Activated CD4-positive, alpha-beta T cell treated with anti-CD3 and anti-CD28 coated beads, Interleukin-2, Interleukin-6, amounts not matched to agents 100 ng/mL and 50 ng/mL, durations not matched to agents 16 hours and 8 hours (primary cell): ENCODE measurements around the gene AKR1E2.
A peak's percentile ranks its signal among the peaks of the same experiment; 100 is the strongest.

Experiments
- DNase-seq: peaks from one replicate; pipeline ENCODE4 v3.0.0-alpha.2; 2020

The AKR1E2 gene

GRCh38 chr10:4825868-4826791 lies at the start of gene AKR1E2:
Gene AKR1E2 (plus strand): TSS chr10:4826207. CDS start chr10:4826325, 118 bp downstream.
- DNase-seq = peak; percentile 85

- DNase-seq = peak; percentile 42
These were observed 49.8 kb upstream of the AKR1E2 start for GRCh38 chr10:4776234-4776638.

GRCh38 chr10:4778761-4779160 lies 47.2 kb upstream of the AKR1E2 start:
- no peak for DNase-seq

- no peak for DNase-seq
These were observed 45.9 kb upstream of the AKR1E2 start for GRCh38 chr10:4780091-4780490.

GRCh38 chr10:4780782-4781181 lies 45.2 kb upstream of the AKR1E2 start:
- no peak for DNase-seq

- DNase-seq = no peak
These were observed 44.1 kb upstream of the AKR1E2 start for GRCh38 chr10:4781955-4782354.

- DNase-seq = no peak
These were observed 41.2 kb upstream of the AKR1E2 start for GRCh38 chr10:4784667-4785333.

- DNase-seq = no peak
These were observed 39.8 kb upstream of the AKR1E2 start for GRCh38 chr10:4786043-4786839.

GRCh38 chr10:4790045-4790444 lies 36.0 kb upstream of the AKR1E2 start:
- no peak for DNase-seq

GRCh38 chr10:4790922-4791321 lies 35.1 kb upstream of the AKR1E2 start:
- no peak for DNase-seq

- DNase-seq = no peak
These were observed 33.6 kb upstream of the AKR1E2 start for GRCh38 chr10:4792381-4792780.

- DNase-seq = no peak
These were observed 24.6 kb upstream of the AKR1E2 start for GRCh38 chr10:4801405-4801804.

GRCh38 chr10:4802711-4803487 lies 23.1 kb upstream of the AKR1E2 start:
- no peak for DNase-seq

- DNase-seq = no peak
These were observed 22.2 kb upstream of the AKR1E2 start for GRCh38 chr10:4803822-4804221.

GRCh38 chr10:4804465-4804864 lies 21.5 kb upstream of the AKR1E2 start:
- no peak for DNase-seq

- DNase-seq = no peak
These were observed 19.5 kb upstream of the AKR1E2 start for GRCh38 chr10:4806534-4806933.

- no peak for DNase-seq
These were observed 18.1 kb upstream of the AKR1E2 start for GRCh38 chr10:4807761-4808507.

- no peak for DNase-seq
These were observed 16.9 kb upstream of the AKR1E2 start for GRCh38 chr10:4809156-4809555.

GRCh38 chr10:4810092-4810491 lies 15.9 kb upstream of the AKR1E2 start:
- no peak for DNase-seq

- DNase-seq = no peak
These were observed 14.0 kb upstream of the AKR1E2 start for GRCh38 chr10:4812046-4812445.

GRCh38 chr10:4813023-4813422 lies 13.0 kb upstream of the AKR1E2 start:
- no peak for DNase-seq

GRCh38 chr10:4813496-4813895 lies 12.5 kb upstream of the AKR1E2 start:
- no peak for DNase-seq
